NCI-H748 treated with DMSO at 0.1 percent for 48 hours (cell line): ENCODE measurements around the gene TRIM52.
"Not testable (repeated sequence)": the region's sequence is repeated elsewhere in the genome, so short reads cannot be mapped to it uniquely, and the experiment has no call there.

Experiments used
- DNase-seq: peaks from one replicate; lab custom pipeline; 2025; lab: John Stamatoyannopoulos, UW

The TRIM52 gene

GRCh38 chr5:181214249-181214648 is 46.7 kb downstream of the TRIM52 start:
- DNase-seq, result not testable (repeated sequence)

GRCh38 chr5:181212934-181213333 is 48.0 kb downstream of the TRIM52 start:
- DNase-seq, result no peak

GRCh38 chr5:181212080-181212479 is 48.9 kb downstream of the TRIM52 start:
- DNase-seq, result no peak

- no peak for DNase-seq
Measured at GRCh38 chr5:181211208-181211607, 49.7 kb downstream of the TRIM52 start.

GRCh38 chr5:181210698-181211097 is 50.2 kb downstream of the TRIM52 start:
- DNase-seq, result not testable (repeated sequence)

GRCh38 chr5:181210148-181210547 is 50.8 kb downstream of the TRIM52 start:
- not testable (repeated sequence) for DNase-seq

- DNase-seq, result not testable (repeated sequence)
Measured at GRCh38 chr5:181209006-181209405, 51.9 kb downstream of the TRIM52 start.

- DNase-seq, result no peak
Measured at GRCh38 chr5:181207960-181208253, 53.0 kb downstream of the TRIM52 start.

- no peak for DNase-seq
Measured at GRCh38 chr5:181207214-181207959, 53.6 kb downstream of the TRIM52 start.

GRCh38 chr5:181205761-181206649 is 54.9 kb downstream of the TRIM52 start:
- no peak for DNase-seq
